Cardiac atrium fibroblast (primary cell): ENCODE results near the gene MOGAT2. TPM values are rescaled to one million over a fixed set of nuclear protein-coding genes. Genes with fewer than 3 reads are reported as not detected.

Experiments
- total RNA-seq: library from RNA; depleted of rRNA; stranded (reverse); fragments of >200 nt; gene quantifications from 2 replicates; pipeline ENCODE4 v1.2.3, GENCODE V29; 2015

The MOGAT2 gene
- not detected in 2 replicates for total RNA-seq

GRCh38 chr11:75717608-75718418 lies at the start of gene MOGAT2:
Gene MOGAT2 (plus strand): TSS chr11:75717838. CDS start chr11:75717889, 51 bp downstream.

GRCh38 chr11:75668451-75669297 lies 49.0 kb upstream of the MOGAT2 start, which contains the start of gene MAP6:
Gene MAP6 (minus strand): TSS chr11:75669038. CDS start chr11:75668369, 669 bp downstream.

GRCh38 chr11:75768112-75768908 lies 50.7 kb downstream of the MOGAT2 start, which contains the start of gene DGAT2:
Gene DGAT2 (plus strand): TSS chr11:75768778. CDS start chr11:75768992, 214 bp downstream.

Other genes with a start within 250 kb of the MOGAT2 start
- gene GDPD5, start 191.9 kb upstream of the MOGAT2 start, total RNA-seq = 5.7 and 5.8 TPM in 2 replicates
- 1,833 and 1,983 TPM in 2 replicates for gene SERPINH1, start 155.6 kb upstream of the MOGAT2 start, total RNA-seq
- 2.0 and 2.4 TPM in 2 replicates for gene MAP6, start 48.8 kb upstream of the MOGAT2 start, total RNA-seq
- gene DGAT2, start 50.9 kb downstream of the MOGAT2 start, total RNA-seq = 3.8 and 5.7 TPM in 2 replicates
- gene UVRAG, start 97.4 kb downstream of the MOGAT2 start, total RNA-seq = 16.7 and 19.0 TPM in 2 replicates